Psoas muscle (tissue), 8 donors: Measurements from ENCODE around the gene ABHD10. TPM values are rescaled to one million over a fixed set of nuclear protein-coding genes. Genes with fewer than 3 reads are reported as not detected.
"Not testable (repeated sequence)": the region's sequence is repeated elsewhere in the genome, so short reads cannot be mapped to it uniquely, and the experiment has no call there.

ENCODE experiments used
- ATAC-seq, 4 donors: fragments of 200-7000 bp; cut with Tn5 transposase; one replicate each; pipeline ENCODE4 v1.9.1; 2020; ENCODE audit warnings: moderate library complexity in 3 of 4, mild to moderate bottlenecking in 2 of 4
- DNase-seq, 2 donors: peaks; one replicate each; pipeline ENCODE4 v3.0.0-alpha.2; 2020
- H3K27ac ChIP-seq: fragments of 200-600 bp; one replicate; pipeline ENCODE4 v1.8.0; 2022
- H3K27me3 ChIP-seq, 3 donors: fragments of 200-600 bp in 1 of 3; one replicate each; pipeline versions ENCODE4 v1.6.1 to v1.8.0; 2013 to 2022; ENCODE audit warnings: low read length in 2 of 3, mild to moderate bottlenecking in 2 of 3, moderate library complexity in 1 of 3; ENCODE audit not compliant: insufficient read depth in 3 of 3
- H3K36me3 ChIP-seq, 2 donors: fragments of 200-600 bp in 1 of 2; one replicate each; pipeline versions ENCODE4 v1.6.1 to v1.8.0; 2013 to 2022; ENCODE audit warnings: low read depth in 1 of 2, mild to moderate bottlenecking in 1 of 2, moderate library complexity in 1 of 2; ENCODE audit not compliant: insufficient read depth in 1 of 2
- H3K4me1 ChIP-seq: fragments of 200-600 bp; one replicate; pipeline ENCODE4 v1.8.0; 2022
- H3K4me3 ChIP-seq: fragments of 200-600 bp; one replicate; pipeline ENCODE4 v1.8.0; 2022; ENCODE audit warnings: mild to moderate bottlenecking
- H3K9me3 ChIP-seq: fragments of 200-600 bp; one replicate; pipeline ENCODE4 v1.8.0; 2022
- WGBS, 3 donors: extraction: QIAGEN DNeasy Blood & Tissue Kit; methylation state at CpG; one replicate each; pipeline versions ENCODE4 v1.1.6 to v1.1.7; 2013; 5-methylcytosine and 5-hydroxymethylcytosine counted together
- intact Hi-C, 2 donors: fragments of 100-400 bp; cut with DNase I; formaldehyde crosslinking; loops; one replicate each; pipeline versions ENCODE4 v1.11.0 to v1.14.2; 2022
- polyA plus RNA-seq, 3 donors: library from polyadenylated mRNA; stranded (reverse); fragments of 200-250 nt; gene quantifications; one replicate each; pipeline ENCODE4 v1.2.3, GENCODE V29; 2013
- total RNA-seq, 4 donors: library from RNA; stranded (reverse); fragmentation: NEBNext Ultra II Directional in 2 of 4; extraction: Animal tissue kit (Norgen Biotek cat#: 25700) in 2 of 4; gene quantifications; one replicate each; pipeline versions ENCODE4 v1.2.1 to v1.2.4, GENCODE V29; 2021 to 2023
- TF ChIP-seq, protein P1 (sequence below): fragments of 200-600 bp; IDR thresholded peaks from one replicate; pipeline ENCODE4 v1.8.0; 2022; ENCODE audit warnings: antibody characterized with exemption
- donor health status: healthy with polysubstance abuse.
- donor health status: DM: no; HTN: no; CAD: no; lungs with moderate emphysema.
- donor health status: Bipolar disorder and iron deficiency.
- donor health status: healthy.
- donor health status: DM: yes; HTN: yes; CAD: no.
- donor health status: DM: no; HTN: no; CAD: no.
- donor health status: DM: no; HTN: no; CAD: no.
- donor health status: DM: yes; HTN: yes; CAD: no.

The ABHD10 gene
- total and polyA plus RNA-seq, 7 donors = 6.1 to 17.1 (median 12.9) TPM

GRCh38 chr3:112030901-112031300 is 52.1 kb downstream of the ABHD10 start:
- no peak for ATAC-seq
- intact Hi-C loops = no loop called here
- TF ChIP-seq, protein P1, sequence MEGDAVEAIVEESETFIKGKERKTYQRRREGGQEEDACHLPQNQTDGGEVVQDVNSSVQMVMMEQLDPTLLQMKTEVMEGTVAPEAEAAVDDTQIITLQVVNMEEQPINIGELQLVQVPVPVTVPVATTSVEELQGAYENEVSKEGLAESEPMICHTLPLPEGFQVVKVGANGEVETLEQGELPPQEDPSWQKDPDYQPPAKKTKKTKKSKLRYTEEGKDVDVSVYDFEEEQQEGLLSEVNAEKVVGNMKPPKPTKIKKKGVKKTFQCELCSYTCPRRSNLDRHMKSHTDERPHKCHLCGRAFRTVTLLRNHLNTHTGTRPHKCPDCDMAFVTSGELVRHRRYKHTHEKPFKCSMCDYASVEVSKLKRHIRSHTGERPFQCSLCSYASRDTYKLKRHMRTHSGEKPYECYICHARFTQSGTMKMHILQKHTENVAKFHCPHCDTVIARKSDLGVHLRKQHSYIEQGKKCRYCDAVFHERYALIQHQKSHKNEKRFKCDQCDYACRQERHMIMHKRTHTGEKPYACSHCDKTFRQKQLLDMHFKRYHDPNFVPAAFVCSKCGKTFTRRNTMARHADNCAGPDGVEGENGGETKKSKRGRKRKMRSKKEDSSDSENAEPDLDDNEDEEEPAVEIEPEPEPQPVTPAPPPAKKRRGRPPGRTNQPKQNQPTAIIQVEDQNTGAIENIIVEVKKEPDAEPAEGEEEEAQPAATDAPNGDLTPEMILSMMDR = no peak
- Histone ChIP-seq H3K4me1 (no peaks in the 10 kb centered on the region), H3K4me3 (no peak overlapping the region), H3K27ac (no peak overlapping the region), H3K27me3 (no peaks in the 10 kb centered on the region), H3K9me3 (no peaks in the 10 kb centered on the region), H3K36me3 (no peaks in the 10 kb centered on the region)
- DNase-seq = no peak
- WGBS, 3 donors = 91 to 95% (median 92%) methylated on average over 5 of the region's 5 CpGs

DNA sequence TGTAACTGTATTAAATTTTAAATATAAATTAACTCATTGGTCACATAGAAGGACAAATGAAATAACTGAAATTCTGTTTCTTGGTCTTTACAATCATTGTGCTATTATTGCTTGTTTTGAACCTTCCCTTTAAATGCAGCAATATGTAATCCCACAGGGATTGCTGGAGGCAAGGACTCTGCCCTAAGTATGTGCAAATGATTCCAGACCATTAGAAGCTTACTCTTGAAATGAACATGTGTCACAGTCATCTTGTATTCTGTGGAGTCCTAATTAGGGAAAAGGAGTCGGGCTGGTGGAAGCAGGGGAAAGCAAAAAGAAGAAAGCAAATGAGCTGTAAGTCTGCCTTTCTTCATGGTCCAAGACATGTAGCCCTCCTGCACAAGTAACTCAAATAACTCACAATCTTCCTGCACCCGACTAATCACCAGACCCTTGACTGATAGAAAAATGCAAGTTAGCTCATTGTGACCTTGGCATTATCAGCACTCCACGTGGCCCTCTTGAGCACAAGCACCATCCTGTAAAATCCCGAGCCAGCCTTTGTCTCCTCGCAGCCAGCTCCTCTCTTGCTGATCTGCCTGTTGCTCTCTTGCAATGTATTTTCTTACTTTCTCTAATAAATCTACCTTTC is 53.4 kb downstream of the ABHD10 start:
- TF ChIP-seq, protein P1 = no peak
- WGBS, 3 donors = 53 to 80% (median 70%) methylated on average over 5 of the region's 5 CpGs
- Histone ChIP-seq H3K27ac (no peak overlapping the region), H3K27me3 (no peaks in the 10 kb centered on the region), H3K4me3 (no peak overlapping the region), H3K9me3 (no peaks in the 10 kb centered on the region), H3K36me3 (no peaks in the 10 kb centered on the region), H3K4me1 (no peaks in the 10 kb centered on the region)
- intact Hi-C loops = no loop called here
- ATAC-seq (no peak), DNase-seq (no peak)

DNA sequence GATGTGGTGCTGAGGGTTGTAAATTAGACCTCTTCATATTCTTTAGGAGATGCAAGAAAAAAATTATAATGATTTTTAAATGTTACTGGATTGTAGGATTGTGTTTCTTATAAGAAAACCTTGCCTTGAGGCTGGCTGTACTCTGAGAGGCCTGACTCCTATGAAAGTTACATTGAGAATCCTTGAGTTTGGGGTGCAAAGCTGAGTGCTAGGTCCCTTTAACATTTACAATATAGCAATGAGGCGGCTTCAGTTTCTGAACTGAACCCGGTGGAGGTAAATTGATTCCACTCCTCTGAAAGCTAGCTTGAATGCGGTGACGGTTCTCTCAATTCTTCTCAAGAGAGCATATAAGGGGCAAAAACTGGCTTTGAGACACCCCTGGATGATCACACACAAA is 55.6 kb downstream of the ABHD10 start, which contains the start of gene TMPRSS7:
TMPRSS7 (plus strand) TSS at position 301 of the 400 bp plus-strand sequence. CDS start 110 bp downstream, outside the sequence.
- WGBS, 3 donors = 78 to 87% (median 86%) methylated on average over 4 of the region's 4 CpGs
- DNase-seq (no peak), ATAC-seq (no peak)
- TF ChIP-seq, protein P1 = no peak
- Histone ChIP-seq H3K27me3 (no peaks in the 10 kb centered on the region), H3K4me3 (no peak within 1 kb of the TSS), H3K36me3 (no peaks in the 10 kb centered on the region), H3K9me3 (no peaks in the 10 kb centered on the region), H3K4me1 (no peaks in the 10 kb centered on the region), H3K27ac (no peak within 1 kb of the TSS)
- intact Hi-C loops = no loop called here

DNA sequence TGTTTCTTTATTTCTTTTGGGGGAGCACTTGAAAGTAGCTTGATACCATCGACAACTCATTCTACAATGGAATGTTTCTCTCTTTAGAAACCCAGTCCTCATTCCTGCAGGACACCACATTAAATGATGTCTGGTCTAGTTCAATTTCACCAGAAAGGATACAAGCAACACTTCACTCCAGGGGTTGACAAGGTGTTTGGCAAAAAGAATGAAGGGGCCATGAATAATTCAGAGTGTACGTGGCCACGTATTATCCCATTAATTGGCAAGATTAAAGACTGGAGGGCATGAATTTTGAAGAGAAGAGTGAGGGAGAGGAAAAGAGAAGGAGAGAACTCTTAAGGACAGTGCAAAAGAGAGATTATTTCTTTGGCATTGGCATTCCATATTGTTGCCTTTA is 56.4 kb downstream of the ABHD10 start:
- no peaks in the 10 kb centered on the region for H3K9me3 ChIP-seq
- no peaks in the 10 kb centered on the region for H3K36me3 ChIP-seq
- H3K27ac ChIP-seq = no peak overlapping the region
- TF ChIP-seq, protein P1 = no peak
- intact Hi-C loops = no loop called here
- H3K27me3 ChIP-seq = no peaks in the 10 kb centered on the region
- ATAC-seq = no peak
- DNase-seq = no peak
- no peak overlapping the region for H3K4me3 ChIP-seq
- H3K4me1 ChIP-seq = no peaks in the 10 kb centered on the region
- 64 to 79% (median 74%) methylated on average over 3 of the region's 3 CpGs for WGBS, 3 donors

DNA sequence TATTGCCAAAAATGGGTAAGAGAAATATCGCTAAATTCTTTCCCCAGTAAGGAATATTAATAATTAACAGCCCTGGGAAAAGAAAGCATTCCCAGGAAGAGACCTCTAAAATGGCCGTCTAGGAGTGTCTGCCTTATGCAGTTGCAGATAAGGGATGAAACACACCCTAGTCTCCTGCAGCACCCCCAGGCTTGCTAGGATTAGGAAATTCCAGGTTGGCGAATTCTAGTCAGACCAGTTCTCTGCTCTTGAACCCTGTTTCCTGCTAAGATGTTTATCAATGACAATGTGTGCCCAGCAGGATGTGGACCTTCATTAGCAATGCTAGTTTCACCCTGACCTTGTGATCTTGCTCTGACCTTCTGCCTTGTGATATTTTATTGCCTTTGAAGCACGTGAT is 58.4 kb downstream of the ABHD10 start:
- H3K36me3 ChIP-seq, H3K27me3 ChIP-seq, H3K9me3 ChIP-seq, intact Hi-C loops, DNase-seq, ATAC-seq, H3K4me1 ChIP-seq, H3K27ac ChIP-seq, H3K4me3 ChIP-seq: not testable (repeated sequence)
- WGBS, 3 donors = 62 to 70% (median 66%) methylated on average over 4 of the region's 4 CpGs
